ENCODE data around the gene ASAP2.

GRCh38 chr2:9213477-9214051 is 7.0 kb downstream of the ASAP2 start:
- TF ChIP-seq CTCF (IDR thresholded peaks at IDR 0.05) = no peak
- no peak for TF ChIP-seq EZH2 (IDR thresholded peaks at IDR 0.05; ENCODE audit: borderline replicate concordance, insufficient read depth, low read depth, low read length, poor library complexity, severe bottlenecking)
